Measurements from ENCODE around the gene MIB2. TPM values are rescaled to one million over a fixed set of nuclear protein-coding genes. Genes with fewer than 3 reads are reported as not detected.
A peak's percentile ranks its signal among the peaks of the same experiment; 100 is the strongest.

MIB2 gene
- polyA plus RNA-seq, 1 of the 3 experiments (the other 2 are of a cell fraction), result 45.4 TPM

GRCh38 chr1:1630191-1630964 is 15.1 kb downstream of the MIB2 start:
- no peak for TF ChIP-seq PBX3 (IDR thresholded peaks at IDR 0.05)
- TF ChIP-seq GATA2 (CRISPR knock-in tag; IDR thresholded peaks at IDR 0.05), result no peak
- TF ChIP-seq TEAD4 (IDR thresholded peaks at IDR 0.05; ENCODE audit: borderline replicate concordance, insufficient read depth), result no peak
- no peak for TF ChIP-seq MEF2A (IDR thresholded peaks at IDR 0.05; ENCODE audit: borderline replicate concordance, low read depth)
- TF ChIP-seq IRF3 (IDR thresholded peaks at IDR 0.05; ENCODE audit: low read depth, low read length), result no peak
- TF ChIP-seq SMC3 (IDR thresholded peaks at IDR 0.05; ENCODE audit: low read depth, low read length), result no peak
- no peak overlapping the region for H3K9ac ChIP-seq
- ChIA-PET CTCF (interaction anchor here (1.7 kb wide), 1 partner anchor 11 kb away, joined by 4 read pairs; no protein-coding TSS in a partner anchor), POLR2A (no interaction called here)
- H3K4me2 ChIP-seq, result no peak overlapping the region
- no peaks in the 10 kb centered on the region for H3K27me3 ChIP-seq (ENCODE audit: insufficient read depth)
- H4K20me1 ChIP-seq (ENCODE audit: insufficient read depth), result no peaks in the 10 kb centered on the region
- no peaks in the 10 kb centered on the region for H3F3A ChIP-seq (replicated peaks; ENCODE audit: insufficient read depth)
- no peak overlapping the region for H3K4me3 ChIP-seq (ENCODE audit: low read depth in 2 of 2, low read length in 1 of 2)
- H3K27ac ChIP-seq (ENCODE audit: low read depth in 2 of 2, low read length in 1 of 2), result no peak overlapping the region
- H2AFZ ChIP-seq (ENCODE audit: low read depth), result no peak overlapping the region
- 89% methylated on average over 58 of the region's 81 CpGs for WGBS (ENCODE audit: low lambda C conversion rate)
- no peaks in the 10 kb centered on the region for H3K79me2 ChIP-seq (ENCODE audit: insufficient read depth)
- H3K4me1 ChIP-seq (ENCODE audit: control insufficient read depth in 1 of 2, insufficient read depth in 2 of 2, low read depth in 1 of 2, low read length in 1 of 2), result no peaks in the 10 kb centered on the region; a peak in 1 of 4 replicates
- no peaks in the 10 kb centered on the region for H3K9me3 ChIP-seq
- H3K9me2 ChIP-seq, result no peaks in the 10 kb centered on the region
- H3K36me3 ChIP-seq (replicated peaks in 1 of 2; ENCODE audit: control insufficient read depth in 1 of 2, insufficient read depth in 2 of 2, low read length in 1 of 2), result peaks cover 0 to 3% of the 10 kb centered on the region in 2 experiments
- DNase-seq, result peak; percentile 57

GRCh38 chr1:1630965-1631781 is 15.9 kb downstream of the MIB2 start:
- no peaks in the 10 kb centered on the region for H3K9me3 ChIP-seq
- DNase-seq, result peak; percentile 57

More at GRCh38 chr1:1630965-1631781, 15.9 kb downstream of the MIB2 start:
- Histone ChIP-seq H3K4me1 (ENCODE audit: control insufficient read depth in 1 of 2, insufficient read depth in 2 of 2, low read depth in 1 of 2, low read length in 1 of 2) (no peaks in the 10 kb centered on the region), H3K9ac (no peak overlapping the region), H3K27me3 (ENCODE audit: insufficient read depth) (no peaks in the 10 kb centered on the region), H3K27ac (ENCODE audit: low read depth in 2 of 2, low read length in 1 of 2) (no peak overlapping the region), H3K4me2 (no peak overlapping the region), H3F3A (replicated peaks; ENCODE audit: insufficient read depth) (no peaks in the 10 kb centered on the region), H3K9me2 (no peaks in the 10 kb centered on the region), H2AFZ (ENCODE audit: low read depth) (no peak overlapping the region), H3K4me3 (ENCODE audit: low read depth in 2 of 2, low read length in 1 of 2) (no peak overlapping the region), H4K20me1 (ENCODE audit: insufficient read depth) (no peaks in the 10 kb centered on the region), H3K36me3 (replicated peaks in 1 of 2; ENCODE audit: control insufficient read depth in 1 of 2, insufficient read depth in 2 of 2, low read length in 1 of 2) (peaks cover 0 to 3% of the 10 kb centered on the region in 2 experiments), H3K79me2 (ENCODE audit: insufficient read depth) (no peaks in the 10 kb centered on the region)
- TF ChIP-seq GATA2 (CRISPR knock-in tag; IDR thresholded peaks at IDR 0.05) (no peak), USF2 (IDR thresholded peaks at IDR 0.05; ENCODE audit: borderline replicate concordance, low read depth, low read length) (no peak), ELF1 (IDR thresholded peaks at IDR 0.05) (no peak), EP300 (IDR thresholded peaks at IDR 0.05; ENCODE audit: borderline replicate concordance in 1 of 2, low read depth in 1 of 2, low read length in 1 of 2) (no peak), ZBTB33 (IDR thresholded peaks at IDR 0.05; ENCODE audit: borderline replicate concordance, low read depth) (no peak), RAD21 (IDR thresholded peaks at IDR 0.05; ENCODE audit: low read length) (no peak), JUND (IDR thresholded peaks at IDR 0.05) (no peak), SMC3 (IDR thresholded peaks at IDR 0.05; ENCODE audit: low read depth, low read length) (no peak), USF1 (IDR thresholded peaks at IDR 0.05; ENCODE audit: borderline replicate concordance, low read depth) (no peak), FOSL2 (IDR thresholded peaks at IDR 0.05; ENCODE audit: borderline replicate concordance, low read depth) (no peak)
- CTCF ChIA-PET, result interaction anchor here (1.7 kb wide), 1 partner anchor 12 kb away, joined by 4 read pairs; no protein-coding TSS in a partner anchor
- WGBS (ENCODE audit: low lambda C conversion rate), result 83% methylated on average over 34 of the region's 79 CpGs
- POLR2A ChIA-PET, result no interaction called here

All from SK-N-SH (cell line).